ENCODE results near the gene ZWILCH.

ZWILCH gene

DNA sequence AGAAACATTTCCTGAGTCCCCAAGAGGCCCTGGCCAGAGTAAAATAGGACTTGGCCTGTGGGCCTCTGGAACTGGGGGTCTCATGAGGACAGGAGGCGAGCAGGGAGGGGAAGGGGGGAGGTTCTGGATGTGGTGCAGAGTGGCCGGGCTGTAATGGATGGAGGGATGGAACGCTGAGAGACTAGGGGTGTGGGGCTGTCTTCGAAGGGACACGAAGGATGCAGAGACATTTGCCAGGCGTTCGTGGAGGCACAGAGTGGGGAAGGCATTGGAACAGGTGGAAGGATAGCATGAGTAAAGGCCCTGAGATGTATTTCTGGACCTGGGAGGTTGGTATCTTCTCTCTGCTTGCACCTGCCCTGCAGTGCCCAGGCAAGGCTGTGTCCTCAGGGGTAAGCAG is 62.8 kb downstream of the ZWILCH start:
- no peak for TF ChIP-seq EZH2phosphoT487 (IDR thresholded peaks at IDR 0.05; ENCODE audit: low read depth)
- TF ChIP-seq, protein P1, sequence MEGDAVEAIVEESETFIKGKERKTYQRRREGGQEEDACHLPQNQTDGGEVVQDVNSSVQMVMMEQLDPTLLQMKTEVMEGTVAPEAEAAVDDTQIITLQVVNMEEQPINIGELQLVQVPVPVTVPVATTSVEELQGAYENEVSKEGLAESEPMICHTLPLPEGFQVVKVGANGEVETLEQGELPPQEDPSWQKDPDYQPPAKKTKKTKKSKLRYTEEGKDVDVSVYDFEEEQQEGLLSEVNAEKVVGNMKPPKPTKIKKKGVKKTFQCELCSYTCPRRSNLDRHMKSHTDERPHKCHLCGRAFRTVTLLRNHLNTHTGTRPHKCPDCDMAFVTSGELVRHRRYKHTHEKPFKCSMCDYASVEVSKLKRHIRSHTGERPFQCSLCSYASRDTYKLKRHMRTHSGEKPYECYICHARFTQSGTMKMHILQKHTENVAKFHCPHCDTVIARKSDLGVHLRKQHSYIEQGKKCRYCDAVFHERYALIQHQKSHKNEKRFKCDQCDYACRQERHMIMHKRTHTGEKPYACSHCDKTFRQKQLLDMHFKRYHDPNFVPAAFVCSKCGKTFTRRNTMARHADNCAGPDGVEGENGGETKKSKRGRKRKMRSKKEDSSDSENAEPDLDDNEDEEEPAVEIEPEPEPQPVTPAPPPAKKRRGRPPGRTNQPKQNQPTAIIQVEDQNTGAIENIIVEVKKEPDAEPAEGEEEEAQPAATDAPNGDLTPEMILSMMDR (IDR thresholded peaks at IDR 0.05; ENCODE audit: low read depth, low read length) = no peak
- Histone ChIP-seq H2AFZ (ENCODE audit: low read depth, low read length) (no peak overlapping the region), H3K4me2 (ENCODE audit: low read length) (no peak overlapping the region), H3K4me1 (ENCODE audit: low read length) (peaks cover 7% of the 10 kb centered on the region; the same call in 1 of the 2 replicates), H3K27ac (ENCODE audit: low read length) (no peak overlapping the region), H3K9me3 (ENCODE audit: insufficient read depth, low read length) (no peaks in the 10 kb centered on the region), H3K79me2 (ENCODE audit: low read length) (no peaks in the 10 kb centered on the region), H3K4me3 (ENCODE audit: low read length) (no peak overlapping the region), H3K9ac (ENCODE audit: low read length) (no peak overlapping the region), H3K36me3 (replicated peaks; ENCODE audit: low read depth, low read length) (no peaks in the 10 kb centered on the region), H3K27me3 (ENCODE audit: low read depth, low read length) (no peaks in the 10 kb centered on the region), H4K20me1 (ENCODE audit: insufficient read depth, low read length) (no peaks in the 10 kb centered on the region)

DNA sequence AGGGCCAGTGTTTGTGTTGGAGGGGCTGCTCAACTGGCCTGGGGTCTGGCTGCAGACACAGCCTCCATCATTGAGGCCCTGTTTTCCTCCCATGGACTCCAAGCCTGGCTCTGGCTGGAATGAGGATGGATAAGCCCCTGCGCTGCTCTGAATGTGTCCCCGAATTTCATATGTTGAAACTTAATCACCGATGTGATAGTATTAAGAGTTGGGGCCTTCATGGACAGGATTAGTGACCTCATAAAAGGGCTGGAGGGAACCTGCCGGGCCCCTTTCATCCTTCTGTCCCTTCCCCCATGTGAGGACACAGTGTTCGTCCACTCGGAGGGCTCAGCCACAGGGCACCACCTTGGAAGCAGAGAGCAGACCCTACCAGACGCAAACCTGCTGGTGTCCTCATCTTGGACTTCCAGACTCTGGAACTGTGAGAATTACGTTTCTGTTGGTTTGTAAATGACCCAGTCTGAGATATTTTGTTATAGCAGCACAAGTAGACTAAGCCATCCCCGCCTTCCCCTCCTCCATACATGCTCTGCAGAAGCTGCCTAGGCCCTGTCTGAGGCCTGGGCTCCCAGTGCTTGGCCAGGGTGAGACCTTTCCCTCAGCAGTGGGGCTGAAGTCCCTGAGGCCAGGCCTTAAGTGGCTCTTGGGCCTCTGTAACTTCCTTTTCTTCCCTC is 64.5 kb downstream of the ZWILCH start:
- TF ChIP-seq EZH2phosphoT487 (IDR thresholded peaks at IDR 0.05; ENCODE audit: low read depth) = no peak
- TF ChIP-seq, protein P1 (IDR thresholded peaks at IDR 0.05; ENCODE audit: low read depth, low read length) = no peak

DNA sequence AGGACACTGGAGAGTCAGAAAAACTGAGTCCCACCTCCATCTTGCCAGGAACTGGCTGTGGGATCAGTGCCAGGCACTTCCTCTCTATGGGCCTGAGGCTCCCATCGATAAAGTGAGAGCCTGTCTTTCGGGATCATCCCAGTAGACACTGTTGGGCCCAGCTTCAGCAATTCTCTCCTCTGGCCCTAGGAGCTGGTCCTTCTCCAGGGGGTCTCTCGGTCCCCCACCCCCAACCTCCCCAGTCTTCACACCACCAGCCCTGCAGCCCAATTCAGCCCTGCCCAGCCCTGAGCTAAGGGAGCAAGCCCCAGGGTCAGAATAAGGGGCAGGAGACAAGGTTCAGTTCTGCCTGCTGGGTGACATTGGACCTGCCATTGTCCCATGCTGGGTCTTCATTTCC is 65.2 kb downstream of the ZWILCH start:
- no peak overlapping the region for H3K4me2 ChIP-seq (ENCODE audit: low read length)
- no peak overlapping the region for H3K27ac ChIP-seq (ENCODE audit: low read length)
- H3K27me3 ChIP-seq (ENCODE audit: low read depth, low read length) = no peaks in the 10 kb centered on the region
- H2AFZ ChIP-seq (ENCODE audit: low read depth, low read length) = no peak overlapping the region
- H3K4me3 ChIP-seq (ENCODE audit: low read length) = no peak overlapping the region
- no peaks in the 10 kb centered on the region for H3K9me3 ChIP-seq (ENCODE audit: insufficient read depth, low read length)
- no peak for TF ChIP-seq EZH2phosphoT487 (IDR thresholded peaks at IDR 0.05; ENCODE audit: low read depth)
- TF ChIP-seq, protein P1 (IDR thresholded peaks at IDR 0.05; ENCODE audit: low read depth, low read length) = no peak
- H3K79me2 ChIP-seq (ENCODE audit: low read length) = no peaks in the 10 kb centered on the region
- H3K9ac ChIP-seq (ENCODE audit: low read length) = no peak overlapping the region
- no peaks in the 10 kb centered on the region for H3K36me3 ChIP-seq (replicated peaks; ENCODE audit: low read depth, low read length)
- no peaks in the 10 kb centered on the region for H4K20me1 ChIP-seq (ENCODE audit: insufficient read depth, low read length)
- H3K4me1 ChIP-seq (ENCODE audit: low read length) = peaks cover 20% of the 10 kb centered on the region

More for the DNA sequence above, 64.5 kb downstream of the ZWILCH start:
- Histone ChIP-seq H3K79me2 (ENCODE audit: low read length) (no peaks in the 10 kb centered on the region), H3K4me3 (ENCODE audit: low read length) (no peak overlapping the region), H3K27ac (ENCODE audit: low read length) (no peak overlapping the region), H3K36me3 (replicated peaks; ENCODE audit: low read depth, low read length) (no peaks in the 10 kb centered on the region), H3K9me3 (ENCODE audit: insufficient read depth, low read length) (no peaks in the 10 kb centered on the region), H3K9ac (ENCODE audit: low read length) (no peak overlapping the region), H3K27me3 (ENCODE audit: low read depth, low read length) (no peaks in the 10 kb centered on the region), H3K4me2 (ENCODE audit: low read length) (no peak overlapping the region), H4K20me1 (ENCODE audit: insufficient read depth, low read length) (no peaks in the 10 kb centered on the region), H3K4me1 (ENCODE audit: low read length) (peaks cover 20% of the 10 kb centered on the region), H2AFZ (ENCODE audit: low read depth, low read length) (no peak overlapping the region)

DNA sequence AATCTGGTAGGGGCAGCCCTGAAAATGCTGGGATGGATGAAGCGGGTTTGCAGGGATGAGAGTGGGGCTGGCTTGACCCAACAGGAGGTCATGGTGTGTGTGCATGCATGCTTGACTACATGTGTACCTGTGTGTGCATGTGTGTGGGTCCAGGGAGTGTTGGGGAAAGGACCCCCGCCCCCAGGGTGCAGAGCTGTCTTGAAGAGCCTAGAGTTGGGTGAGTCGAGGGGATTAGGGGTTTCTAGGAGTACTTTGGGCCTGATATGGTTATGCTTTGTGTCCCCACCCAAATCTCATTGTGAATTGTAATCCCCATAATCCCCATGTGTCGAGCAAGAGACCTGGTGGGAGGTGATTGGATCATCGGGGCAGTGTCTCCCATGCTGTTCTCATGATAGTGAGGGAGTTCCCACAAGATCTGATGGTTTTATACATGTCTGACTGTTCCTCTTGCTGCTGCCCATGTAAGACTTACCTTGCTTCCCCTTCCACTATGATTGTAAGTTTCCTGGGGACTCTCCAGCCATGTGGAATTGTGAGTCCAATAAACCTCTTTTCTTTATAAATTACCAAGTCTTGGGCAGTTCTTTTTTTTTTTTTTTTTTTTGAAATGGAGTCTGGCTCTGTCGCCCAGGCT is 65.8 kb downstream of the ZWILCH start:
- no peaks in the 10 kb centered on the region for H3K79me2 ChIP-seq (ENCODE audit: low read length)
- H3K27me3 ChIP-seq (ENCODE audit: low read depth, low read length) = no peaks in the 10 kb centered on the region
- no peak overlapping the region for H3K27ac ChIP-seq (ENCODE audit: low read length)
- H2AFZ ChIP-seq (ENCODE audit: low read depth, low read length) = no peak overlapping the region
- no peak overlapping the region for H3K4me2 ChIP-seq (ENCODE audit: low read length)
- TF ChIP-seq EZH2phosphoT487 (IDR thresholded peaks at IDR 0.05; ENCODE audit: low read depth) = no peak
- TF ChIP-seq, protein P1 (IDR thresholded peaks at IDR 0.05; ENCODE audit: low read depth, low read length) = no peak
- H3K36me3 ChIP-seq (replicated peaks; ENCODE audit: low read depth, low read length) = no peaks in the 10 kb centered on the region
- H3K4me1 ChIP-seq (ENCODE audit: low read length) = peaks cover 20% of the 10 kb centered on the region
- no peaks in the 10 kb centered on the region for H4K20me1 ChIP-seq (ENCODE audit: insufficient read depth, low read length)
- H3K4me3 ChIP-seq (ENCODE audit: low read length) = no peak overlapping the region
- no peaks in the 10 kb centered on the region for H3K9me3 ChIP-seq (ENCODE audit: insufficient read depth, low read length)
- no peak overlapping the region for H3K9ac ChIP-seq (ENCODE audit: low read length)
